ENCODE measurements around the gene HNRNPM.
"Not testable (repeated sequence)": the region's sequence is repeated elsewhere in the genome, so short reads cannot be mapped to it uniquely, and the experiment has no call there.

The HNRNPM gene

DNA sequence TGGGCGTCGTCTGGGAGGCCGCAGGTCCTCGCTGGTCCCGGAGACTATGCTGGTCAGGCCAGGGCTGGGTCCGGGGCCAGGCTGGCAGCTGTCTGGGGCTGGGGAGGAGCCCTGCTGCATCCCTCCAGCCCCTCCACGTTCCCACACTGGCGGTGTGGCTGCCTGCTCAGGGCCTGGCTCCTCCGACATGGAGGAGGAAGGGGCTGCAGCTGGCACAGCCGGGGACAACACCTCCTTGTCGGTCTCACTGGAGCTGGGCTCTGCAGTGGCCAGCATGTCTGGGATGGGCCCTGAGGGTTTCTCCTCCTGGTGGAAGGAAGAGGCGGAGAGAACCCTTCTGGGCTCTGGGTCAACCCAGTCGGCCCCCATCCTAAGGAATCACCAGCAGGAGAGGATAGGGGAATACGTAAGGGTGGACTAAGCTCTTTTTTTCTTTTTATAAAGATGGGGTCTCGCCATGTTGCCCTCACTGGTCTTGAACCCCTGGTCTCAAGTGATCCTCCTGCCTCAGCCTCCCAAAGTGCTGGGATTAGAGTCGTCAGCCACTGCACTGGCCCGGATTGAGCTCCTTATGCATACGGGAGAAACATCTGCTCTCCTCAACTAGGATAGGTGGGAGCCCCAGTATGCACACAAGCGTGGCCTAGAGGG is 68.4 kb downstream of the HNRNPM start:
- peak overlapping the region; percentile 94 for H3K4me3 Mint-ChIP-seq
- no peak for DNase-seq
- H3K27me3 Mint-ChIP-seq (ENCODE audit: low read depth, poor library complexity) = peaks cover 18% of the 10 kb centered on the region
- peak overlapping the region; percentile 99 for H3K27ac Mint-ChIP-seq
- peaks cover 36% of the 10 kb centered on the region for H3K4me1 Mint-ChIP-seq
- H3K9me3 Mint-ChIP-seq = no peaks in the 10 kb centered on the region
- H3K36me3 Mint-ChIP-seq (ENCODE audit: low read depth) = peaks cover under 1% of the 10 kb centered on the region
- no peak for TF ChIP-seq CTCF (IDR thresholded peaks at IDR 0.05)

- peak within 1 kb of the TSS; percentile 94 for H3K4me3 Mint-ChIP-seq
- DNase-seq = peak; percentile 99
- no peak for TF ChIP-seq CTCF (IDR thresholded peaks at IDR 0.05)
- H3K4me1 Mint-ChIP-seq = peaks cover 36% of the 10 kb centered on the region
- H3K9me3 Mint-ChIP-seq = no peaks in the 10 kb centered on the region
- H3K27me3 Mint-ChIP-seq (ENCODE audit: low read depth, poor library complexity) = peaks cover 21% of the 10 kb centered on the region
- H3K27ac Mint-ChIP-seq = peak within 1 kb of the TSS; percentile 100
- no peaks in the 10 kb centered on the region for H3K36me3 Mint-ChIP-seq (ENCODE audit: low read depth)
These were observed 69.1 kb downstream of the HNRNPM start, which contains the start of gene ZNF414 for GRCh38 chr19:8513687-8514504. ZNF414 (minus strand) TSS chr19:8514167; CDS start chr19:8514046, 121 bp downstream.

- peak overlapping the region; percentile 94 for H3K4me3 Mint-ChIP-seq
- H3K27ac Mint-ChIP-seq; H3K9me3 Mint-ChIP-seq; DNase-seq; H3K36me3 Mint-ChIP-seq (ENCODE audit: low read depth): not testable (repeated sequence)
- H3K4me1 Mint-ChIP-seq = peaks cover 36% of the 10 kb centered on the region
- H3K27me3 Mint-ChIP-seq (ENCODE audit: low read depth, poor library complexity) = peaks cover 21% of the 10 kb centered on the region
These were observed 69.8 kb downstream of the HNRNPM start for GRCh38 chr19:8514505-8515009.

GRCh38 chr19:8515317-8515716 is 70.5 kb downstream of the HNRNPM start:
- Mint-ChIP-seq H3K4me3 (peak overlapping the region; percentile 41), H3K36me3 (ENCODE audit: low read depth) (no peaks in the 10 kb centered on the region), H3K9me3 (no peaks in the 10 kb centered on the region), H3K27me3 (ENCODE audit: low read depth, poor library complexity) (peaks cover 21% of the 10 kb centered on the region), H3K4me1 (peaks cover 36% of the 10 kb centered on the region), H3K27ac (peak overlapping the region; percentile 45)
- DNase-seq = no peak
- TF ChIP-seq CTCF (IDR thresholded peaks at IDR 0.05) = no peak

DNA sequence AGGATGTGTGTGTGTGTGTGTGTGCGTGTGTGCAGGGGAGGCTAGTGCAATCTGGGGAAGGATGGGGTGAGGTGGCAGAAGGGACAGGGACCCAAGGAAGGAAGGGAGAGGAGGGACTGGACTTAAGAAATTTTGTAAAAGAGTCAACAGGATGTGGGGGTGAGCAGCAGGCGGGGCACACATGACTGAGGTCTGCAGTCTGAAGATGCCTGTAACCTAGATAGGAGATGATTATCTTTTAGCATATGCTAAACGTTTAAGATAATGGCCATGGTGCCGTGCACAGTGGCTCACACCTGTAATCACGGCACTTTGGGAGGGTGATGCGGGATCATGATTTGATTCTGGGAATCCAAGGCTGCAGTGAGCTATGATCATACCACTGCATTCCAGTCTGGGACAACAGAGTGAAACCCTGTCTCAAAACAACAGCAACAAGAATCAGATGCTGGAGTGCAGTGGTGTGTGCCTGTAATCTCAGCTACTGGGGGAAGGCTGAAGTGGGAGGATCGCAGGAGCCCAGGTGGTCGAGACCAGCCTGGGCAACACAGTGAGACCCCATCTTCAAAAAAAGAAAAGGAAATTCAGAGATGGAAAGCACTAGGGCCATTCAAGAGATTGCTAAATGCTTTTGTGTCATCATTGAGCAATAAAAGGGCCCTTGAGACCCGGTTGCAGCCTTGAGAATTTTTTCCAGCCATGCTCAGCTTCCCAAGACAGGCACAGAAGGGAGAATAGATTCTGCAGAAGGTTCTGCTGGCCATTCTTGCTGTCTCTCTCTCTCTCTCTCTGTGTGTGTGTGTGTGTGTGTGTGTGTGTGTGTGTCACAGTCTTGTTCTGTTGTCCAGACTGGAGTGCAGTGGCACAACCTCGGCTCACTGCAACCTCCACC is 73.0 kb downstream of the HNRNPM start:
- DNase-seq = no peak
- H3K4me1 Mint-ChIP-seq = peaks cover 28% of the 10 kb centered on the region
- no peaks in the 10 kb centered on the region for H3K9me3 Mint-ChIP-seq
- peaks cover 24% of the 10 kb centered on the region for H3K27me3 Mint-ChIP-seq (ENCODE audit: low read depth, poor library complexity)
- H3K4me3 Mint-ChIP-seq = no peak overlapping the region
- no peaks in the 10 kb centered on the region for H3K36me3 Mint-ChIP-seq (ENCODE audit: low read depth)
- no peak for TF ChIP-seq CTCF (IDR thresholded peaks at IDR 0.05)
- peak overlapping the region; percentile 10 for H3K27ac Mint-ChIP-seq
